HCT116 (cell line): ENCODE measurements around the gene PRKG1. TPM values are rescaled to one million over a fixed set of nuclear protein-coding genes. Genes with fewer than 3 reads are reported as not detected.

Source experiments
- ATAC-seq: fragments of 200-7000 bp; cut with Tn5 transposase; 2 replicates; pipeline ENCODE4 v1.9.1; 2020; ENCODE audit warnings: mild to moderate bottlenecking, moderate library complexity
- BruUV-seq: library from RNA; stranded (reverse); fragments of 400-500 nt; replicated peaks from 2 replicates; lab custom pipeline; 2021; lab: Mats Ljungman, UMichigan
- CTCF ChIA-PET: fragments of 300-600 bp; sonication (Branson Sonifier 250); formaldehyde crosslinking; loops from one replicate; lab custom pipeline; 2021; ENCODE audit warnings: antibody characterized with exemption; lab: Charles Lee
- POLR2A ChIA-PET: fragments of 300-600, 350-600 bp; sonication (Branson Sonifier 250); formaldehyde crosslinking; loops from one replicate; lab custom pipeline; 2021; ENCODE audit warnings: antibody characterized with exemption; lab: Charles Lee
- RAD21 ChIA-PET, 2 experiments: fragments of 300-600 bp; sonication (Branson Sonifier 250); formaldehyde crosslinking; loops; one replicate each; lab custom pipeline; 2023; ENCODE audit warnings: low total read pairs in 2 of 2; ENCODE audit not compliant: uncharacterized antibody in 2 of 2, unreplicated experiment in 2 of 2, low non-redundant PET in 1 of 2; lab: Charles Lee
- DNase-seq: peaks from one replicate; pipeline ENCODE4 v3.0.0-alpha.2; 2010; ENCODE audit warnings: low read depth, low spot score
- H2AFZ ChIP-seq: fragments of 200-600 bp; shearing (Covaris generic), sonication (generic); 2 replicates; pipeline ENCODE4 v1.6.1; 2017; ENCODE audit warnings: low read depth, mixed run types, mixed read lengths, antibody characterized with exemption, low read length; ENCODE audit not compliant: poor library complexity, severe bottlenecking
- H3K27ac ChIP-seq: 2 replicates; pipeline ENCODE4 v1.5.1; 2012; ENCODE audit warnings: low read depth, low read length
- H3K27me3 ChIP-seq: fragments of 200-600 bp; sonication (generic); 2 replicates; pipeline ENCODE4 v1.6.1; 2016; ENCODE audit warnings: mixed run types, low read length, mixed read lengths; ENCODE audit not compliant: insufficient read depth
- H3K36me3 ChIP-seq, 2 experiments: fragments of 200-500 bp in 1 of 2; fragments of 200-600 bp in 1 of 2; sonication (Bioruptor generic) in 1 of 2; sonication (generic) in 1 of 2; 2 replicates each; pipeline versions ENCODE4 v1.5.1 to v1.6.1; 2014 to 2016; ENCODE audit warnings: low read length in 2 of 2, inconsistent platforms in 1 of 2, mixed read lengths in 1 of 2, mixed run types in 1 of 2; ENCODE audit not compliant: insufficient read depth in 2 of 2, control insufficient read depth in 1 of 2
- H3K4me1 ChIP-seq, 2 experiments: fragments of 200-600 bp in 1 of 2; sonication (generic) in 1 of 2; 2 replicates each; pipeline versions ENCODE4 v1.5.1 to v1.6.1; 2012 to 2017; ENCODE audit warnings: low read length in 2 of 2, inconsistent platforms in 1 of 2, mild to moderate bottlenecking in 1 of 2, mixed read lengths in 1 of 2, mixed run types in 1 of 2, moderate library complexity in 1 of 2; ENCODE audit not compliant: insufficient read depth in 2 of 2, control insufficient read depth in 1 of 2
- H3K4me2 ChIP-seq: fragments of 200-600 bp; sonication (generic); 2 replicates; pipeline ENCODE4 v1.6.1; 2017; ENCODE audit warnings: mixed run types, low read length, mixed read lengths
- H3K4me3 ChIP-seq, 2 experiments: fragments of 200-600 bp in 1 of 2; sonication (generic) in 1 of 2; replicated peaks in 1 of 2; 2 replicates each; pipeline ENCODE4 v1.5.1; 2011 to 2016; ENCODE audit warnings: low read length in 2 of 2, control low read depth in 1 of 2, low read depth in 1 of 2, mild to moderate bottlenecking in 1 of 2, mixed read lengths in 1 of 2, mixed run types in 1 of 2
- H3K79me2 ChIP-seq: fragments of 200-600 bp; sonication (generic); 2 replicates; pipeline ENCODE4 v1.6.1; 2017; ENCODE audit warnings: mild to moderate bottlenecking, mixed run types, low read length, moderate library complexity, mixed read lengths; ENCODE audit not compliant: insufficient read depth
- H3K9ac ChIP-seq: fragments of 200-600 bp; sonication (generic); 2 replicates; pipeline ENCODE4 v1.6.1; 2016; ENCODE audit warnings: low read length, mixed read lengths
- H3K9me2 ChIP-seq: fragments of 200-600 bp; sonication (generic), shearing (Covaris generic); 2 replicates; pipeline ENCODE4 v1.6.1; 2017; ENCODE audit warnings: mixed run types, mild to moderate bottlenecking, moderate library complexity; ENCODE audit not compliant: insufficient read depth
- H3K9me3 ChIP-seq, 2 experiments: fragments of 200-500 bp in 1 of 2; fragments of 200-600 bp in 1 of 2; sonication (Bioruptor generic) in 1 of 2; sonication (generic) in 1 of 2; 2 replicates each; pipeline ENCODE4 v1.6.1; 2014 to 2017; ENCODE audit warnings: low read length in 2 of 2, mixed read lengths in 2 of 2, inconsistent platforms in 1 of 2, low read depth in 1 of 2, mild to moderate bottlenecking in 1 of 2, mixed run types in 1 of 2, moderate library complexity in 1 of 2; ENCODE audit not compliant: control insufficient read depth in 1 of 2, insufficient read depth in 1 of 2
- H4K20me1 ChIP-seq: fragments of 200-600 bp; sonication (generic), shearing (Covaris generic); 2 replicates; pipeline ENCODE4 v1.6.1; 2017; ENCODE audit warnings: mixed run types, mild to moderate bottlenecking, moderate library complexity; ENCODE audit not compliant: insufficient read depth
- ATF3 ChIP-seq: IDR thresholded peaks from 2 replicates; pipeline ENCODE4 v1.6.1; 2012
- CBX3 ChIP-seq: IDR thresholded peaks from 2 replicates; pipeline ENCODE4 v1.6.1; 2012; ENCODE audit warnings: low read depth
- CEBPB ChIP-seq: IDR thresholded peaks from 2 replicates; pipeline ENCODE4 v1.6.1; 2012; ENCODE audit warnings: low read depth
- SIN3A ChIP-seq: IDR thresholded peaks from 2 replicates; pipeline ENCODE4 v1.6.1; 2012; ENCODE audit warnings: low read depth
- SRF ChIP-seq: IDR thresholded peaks from 2 replicates; pipeline ENCODE4 v1.6.1; 2012; ENCODE audit warnings: low read depth
- TCF7L2 ChIP-seq: IDR thresholded peaks from 2 replicates; pipeline ENCODE4 v1.7.0; 2011; ENCODE audit warnings: borderline replicate concordance, inconsistent platforms; ENCODE audit not compliant: insufficient read depth, insufficient read length; ENCODE audit errors: extremely low read depth
- intact Hi-C: fragments of 100-400 bp; cut with micrococcal nuclease; formaldehyde crosslinking; loops from 2 replicates; pipeline ENCODE4 v1.10.0; 2022
- total RNA-seq: library from RNA; stranded (reverse); gene quantifications from one replicate; pipeline ENCODE4 v1.2.1, GENCODE V29; 2021; ENCODE audit not compliant: unreplicated experiment
- TF ChIP-seq, protein P1 (sequence below): IDR thresholded peaks from 2 replicates; pipeline ENCODE4 v1.6.1; 2012; ENCODE audit warnings: low read depth

Gene PRKG1
- total RNA-seq, 1 experiment from 2014 or later: 1.4 TPM

DNA sequence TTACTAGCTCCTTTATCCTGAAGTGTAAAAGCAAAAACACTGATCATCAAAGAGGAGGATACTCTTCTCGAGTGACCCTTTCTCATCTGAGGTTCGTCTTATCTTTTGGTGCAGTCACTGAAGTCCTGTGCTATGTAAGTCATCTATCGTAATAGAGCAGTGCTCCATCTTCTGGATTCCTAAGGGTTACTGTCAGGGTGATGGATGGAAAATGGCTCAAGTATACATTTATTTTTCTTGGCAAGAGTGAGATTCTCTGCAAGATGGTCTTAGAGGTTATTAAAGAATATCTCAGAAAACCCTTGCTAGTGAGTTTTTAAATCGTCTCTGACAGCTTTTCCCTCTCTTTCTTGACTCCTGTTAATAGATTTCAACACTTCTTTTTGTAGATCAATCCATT is 12.4 kb downstream of the PRKG1 start:
- Histone ChIP-seq H4K20me1 (no peaks in the 10 kb centered on the region), H3K36me3 (no peaks in the 10 kb centered on the region), H3K4me1 (no peaks in the 10 kb centered on the region), H2AFZ (no peak overlapping the region), H3K27ac (no peak overlapping the region), H3K9me2 (no peaks in the 10 kb centered on the region), H3K27me3 (peaks cover 8% of the 10 kb centered on the region; the same call in 1 of the 2 replicates), H3K4me3 (no peak overlapping the region), H3K9ac (no peak overlapping the region), H3K4me2 (no peak overlapping the region), H3K79me2 (no peaks in the 10 kb centered on the region), H3K9me3 (no peaks in the 10 kb centered on the region)
- ATAC-seq: no peak
- TF ChIP-seq TCF7L2: no peak
- TF ChIP-seq, protein P1, sequence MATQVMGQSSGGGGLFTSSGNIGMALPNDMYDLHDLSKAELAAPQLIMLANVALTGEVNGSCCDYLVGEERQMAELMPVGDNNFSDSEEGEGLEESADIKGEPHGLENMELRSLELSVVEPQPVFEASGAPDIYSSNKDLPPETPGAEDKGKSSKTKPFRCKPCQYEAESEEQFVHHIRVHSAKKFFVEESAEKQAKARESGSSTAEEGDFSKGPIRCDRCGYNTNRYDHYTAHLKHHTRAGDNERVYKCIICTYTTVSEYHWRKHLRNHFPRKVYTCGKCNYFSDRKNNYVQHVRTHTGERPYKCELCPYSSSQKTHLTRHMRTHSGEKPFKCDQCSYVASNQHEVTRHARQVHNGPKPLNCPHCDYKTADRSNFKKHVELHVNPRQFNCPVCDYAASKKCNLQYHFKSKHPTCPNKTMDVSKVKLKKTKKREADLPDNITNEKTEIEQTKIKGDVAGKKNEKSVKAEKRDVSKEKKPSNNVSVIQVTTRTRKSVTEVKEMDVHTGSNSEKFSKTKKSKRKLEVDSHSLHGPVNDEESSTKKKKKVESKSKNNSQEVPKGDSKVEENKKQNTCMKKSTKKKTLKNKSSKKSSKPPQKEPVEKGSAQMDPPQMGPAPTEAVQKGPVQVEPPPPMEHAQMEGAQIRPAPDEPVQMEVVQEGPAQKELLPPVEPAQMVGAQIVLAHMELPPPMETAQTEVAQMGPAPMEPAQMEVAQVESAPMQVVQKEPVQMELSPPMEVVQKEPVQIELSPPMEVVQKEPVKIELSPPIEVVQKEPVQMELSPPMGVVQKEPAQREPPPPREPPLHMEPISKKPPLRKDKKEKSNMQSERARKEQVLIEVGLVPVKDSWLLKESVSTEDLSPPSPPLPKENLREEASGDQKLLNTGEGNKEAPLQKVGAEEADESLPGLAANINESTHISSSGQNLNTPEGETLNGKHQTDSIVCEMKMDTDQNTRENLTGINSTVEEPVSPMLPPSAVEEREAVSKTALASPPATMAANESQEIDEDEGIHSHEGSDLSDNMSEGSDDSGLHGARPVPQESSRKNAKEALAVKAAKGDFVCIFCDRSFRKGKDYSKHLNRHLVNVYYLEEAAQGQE: no peak
- no peak for TF ChIP-seq SRF
- TF ChIP-seq ATF3: no peak
- no peak for TF ChIP-seq CEBPB
- no peak for TF ChIP-seq SIN3A
- no peak for TF ChIP-seq CBX3
- no peak for DNase-seq
- BruUV-seq: no TSS peak
- ChIA-PET RAD21 (no interaction called here), POLR2A (no interaction called here), CTCF (no interaction called here)
- intact Hi-C loops: no loop called here
